Measurements from ENCODE around the gene RPAIN.

Gene RPAIN

DNA sequence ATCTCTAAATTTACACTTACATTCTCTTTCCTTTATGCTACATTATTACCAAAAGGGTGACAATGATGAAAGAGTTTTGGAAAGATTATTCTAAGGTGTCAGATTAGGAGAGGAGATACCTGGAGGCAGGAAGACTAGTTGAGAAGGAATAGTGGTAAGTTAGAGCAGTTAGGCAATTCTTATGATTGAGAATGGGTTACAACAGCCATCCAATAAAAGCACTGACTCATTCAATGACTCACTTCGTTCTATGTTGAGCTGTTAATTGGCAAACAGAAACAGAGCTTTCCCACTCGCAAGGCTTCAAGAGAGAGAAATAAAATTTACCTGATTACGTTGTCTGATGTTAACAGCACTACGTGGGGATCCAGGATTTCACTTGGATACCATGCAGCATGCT is 6.3 kb upstream of the RPAIN start:
- peaks cover 4% of the 10 kb centered on the region for H3F3A ChIP-seq (ENCODE audit: control insufficient read depth, insufficient read depth)
- peaks cover 85% of the 10 kb centered on the region for H3K79me2 ChIP-seq (ENCODE audit: control insufficient read depth, low read length)
- H3K27ac ChIP-seq (ENCODE audit: low read depth, low read length) = no peak overlapping the region
- peaks cover 16% of the 10 kb centered on the region; the same call in 1 of the 2 replicates for H4K20me1 ChIP-seq (ENCODE audit: control insufficient read depth, insufficient read depth, low read depth, low read length)
- no peaks in the 10 kb centered on the region for H3K27me3 ChIP-seq (ENCODE audit: control insufficient read depth, low read length)
- no peak overlapping the region for H3K4me3 ChIP-seq (ENCODE audit: low read length)
- no peaks in the 10 kb centered on the region for H3K9me2 ChIP-seq (replicated peaks; ENCODE audit: control insufficient read depth, low read length)
- H3K4me2 ChIP-seq (ENCODE audit: low read length) = no peak overlapping the region
- no peaks in the 10 kb centered on the region for H3K9me3 ChIP-seq (ENCODE audit: control insufficient read depth, insufficient read depth, low read length)
- H3K36me3 ChIP-seq (ENCODE audit: control insufficient read depth, low read length) = peaks cover 91% of the 10 kb centered on the region
- TF ChIP-seq, protein P1, sequence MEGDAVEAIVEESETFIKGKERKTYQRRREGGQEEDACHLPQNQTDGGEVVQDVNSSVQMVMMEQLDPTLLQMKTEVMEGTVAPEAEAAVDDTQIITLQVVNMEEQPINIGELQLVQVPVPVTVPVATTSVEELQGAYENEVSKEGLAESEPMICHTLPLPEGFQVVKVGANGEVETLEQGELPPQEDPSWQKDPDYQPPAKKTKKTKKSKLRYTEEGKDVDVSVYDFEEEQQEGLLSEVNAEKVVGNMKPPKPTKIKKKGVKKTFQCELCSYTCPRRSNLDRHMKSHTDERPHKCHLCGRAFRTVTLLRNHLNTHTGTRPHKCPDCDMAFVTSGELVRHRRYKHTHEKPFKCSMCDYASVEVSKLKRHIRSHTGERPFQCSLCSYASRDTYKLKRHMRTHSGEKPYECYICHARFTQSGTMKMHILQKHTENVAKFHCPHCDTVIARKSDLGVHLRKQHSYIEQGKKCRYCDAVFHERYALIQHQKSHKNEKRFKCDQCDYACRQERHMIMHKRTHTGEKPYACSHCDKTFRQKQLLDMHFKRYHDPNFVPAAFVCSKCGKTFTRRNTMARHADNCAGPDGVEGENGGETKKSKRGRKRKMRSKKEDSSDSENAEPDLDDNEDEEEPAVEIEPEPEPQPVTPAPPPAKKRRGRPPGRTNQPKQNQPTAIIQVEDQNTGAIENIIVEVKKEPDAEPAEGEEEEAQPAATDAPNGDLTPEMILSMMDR (IDR thresholded peaks at IDR 0.05; ENCODE audit: low read depth, low read length, poor library complexity, severe bottlenecking) = no peak
- TF ChIP-seq EZH2phosphoT487 (IDR thresholded peaks at IDR 0.05; ENCODE audit: borderline replicate concordance, low read length) = no peak
- H3K4me1 ChIP-seq (ENCODE audit: control insufficient read depth, low read length) = peaks cover 14% of the 10 kb centered on the region

GRCh38 chr17:5416901-5417300 is 3.1 kb upstream of the RPAIN start:
- peak overlapping the region; percentile 90 for H3K4me2 ChIP-seq (ENCODE audit: low read length)
- TF ChIP-seq, protein P1 (IDR thresholded peaks at IDR 0.05; ENCODE audit: low read depth, low read length, poor library complexity, severe bottlenecking) = no peak
- no peak for TF ChIP-seq EZH2phosphoT487 (IDR thresholded peaks at IDR 0.05; ENCODE audit: borderline replicate concordance, low read length)

DNA sequence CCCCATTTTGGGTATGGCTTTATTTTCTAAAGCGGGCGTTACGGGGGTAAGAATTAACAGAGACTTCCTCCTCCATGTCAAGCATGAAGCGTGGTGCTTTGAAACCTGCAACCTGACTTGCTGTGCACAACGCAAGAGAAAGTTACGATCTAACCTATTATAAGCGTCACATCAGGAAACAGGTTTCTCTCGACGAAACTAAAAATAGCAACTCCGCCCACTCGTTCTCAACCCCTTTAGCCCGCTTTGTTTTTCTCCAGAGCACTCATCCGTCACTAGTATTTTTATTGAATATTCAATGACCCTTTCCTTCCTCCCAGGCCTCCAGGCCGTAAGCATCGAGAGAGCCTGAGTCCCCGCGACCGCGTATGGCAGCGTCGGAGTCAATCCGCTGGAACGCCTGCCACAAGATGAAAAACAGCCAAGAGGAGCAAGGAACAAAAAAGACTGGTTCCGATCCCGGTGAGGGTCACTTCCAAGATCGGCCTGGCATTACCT is 1.1 kb upstream of the RPAIN start:
- H3K9me2 ChIP-seq (replicated peaks; ENCODE audit: control insufficient read depth, low read length) = no peaks in the 10 kb centered on the region
- peaks cover 84% of the 10 kb centered on the region for H3K36me3 ChIP-seq (ENCODE audit: control insufficient read depth, low read length)
- H3K4me2 ChIP-seq (ENCODE audit: low read length) = peak overlapping the region; percentile 90
- H3K9me3 ChIP-seq (ENCODE audit: control insufficient read depth, insufficient read depth, low read length) = no peaks in the 10 kb centered on the region
- H3F3A ChIP-seq (ENCODE audit: control insufficient read depth, insufficient read depth) = peaks cover 5% of the 10 kb centered on the region
- H3K27me3 ChIP-seq (ENCODE audit: control insufficient read depth, low read length) = no peaks in the 10 kb centered on the region
- no peak for TF ChIP-seq EZH2phosphoT487 (IDR thresholded peaks at IDR 0.05; ENCODE audit: borderline replicate concordance, low read length)
- TF ChIP-seq, protein P1 (IDR thresholded peaks at IDR 0.05; ENCODE audit: low read depth, low read length, poor library complexity, severe bottlenecking) = no peak
- peaks cover 88% of the 10 kb centered on the region for H3K79me2 ChIP-seq (ENCODE audit: control insufficient read depth, low read length)
- peak overlapping the region; percentile 90 for H3K27ac ChIP-seq (ENCODE audit: low read depth, low read length)
- H3K4me1 ChIP-seq (ENCODE audit: control insufficient read depth, low read length) = peaks cover 36% of the 10 kb centered on the region
- H3K4me3 ChIP-seq (ENCODE audit: low read length) = peak overlapping the region; percentile 93
- H4K20me1 ChIP-seq (ENCODE audit: control insufficient read depth, insufficient read depth, low read depth, low read length) = peaks cover 24% of the 10 kb centered on the region

More at GRCh38 chr17:5416901-5417300, 3.1 kb upstream of the RPAIN start:
- Histone ChIP-seq H3K4me3 (ENCODE audit: low read length) (peak overlapping the region; percentile 93), H3K27ac (ENCODE audit: low read depth, low read length) (peak overlapping the region; percentile 9; the same call in 1 of the 2 replicates), H3F3A (ENCODE audit: control insufficient read depth, insufficient read depth) (peaks cover 5% of the 10 kb centered on the region), H3K9me2 (replicated peaks; ENCODE audit: control insufficient read depth, low read length) (no peaks in the 10 kb centered on the region), H4K20me1 (ENCODE audit: control insufficient read depth, insufficient read depth, low read depth, low read length) (peaks cover 16% of the 10 kb centered on the region; the same call in 1 of the 2 replicates), H3K4me1 (ENCODE audit: control insufficient read depth, low read length) (peaks cover 26% of the 10 kb centered on the region), H3K36me3 (ENCODE audit: control insufficient read depth, low read length) (peaks cover 86% of the 10 kb centered on the region), H3K79me2 (ENCODE audit: control insufficient read depth, low read length) (peaks cover 92% of the 10 kb centered on the region), H3K27me3 (ENCODE audit: control insufficient read depth, low read length) (no peaks in the 10 kb centered on the region), H3K9me3 (ENCODE audit: control insufficient read depth, insufficient read depth, low read length) (no peaks in the 10 kb centered on the region)
